Measurements from ENCODE around the gene TXNDC2.

The TXNDC2 gene

DNA sequence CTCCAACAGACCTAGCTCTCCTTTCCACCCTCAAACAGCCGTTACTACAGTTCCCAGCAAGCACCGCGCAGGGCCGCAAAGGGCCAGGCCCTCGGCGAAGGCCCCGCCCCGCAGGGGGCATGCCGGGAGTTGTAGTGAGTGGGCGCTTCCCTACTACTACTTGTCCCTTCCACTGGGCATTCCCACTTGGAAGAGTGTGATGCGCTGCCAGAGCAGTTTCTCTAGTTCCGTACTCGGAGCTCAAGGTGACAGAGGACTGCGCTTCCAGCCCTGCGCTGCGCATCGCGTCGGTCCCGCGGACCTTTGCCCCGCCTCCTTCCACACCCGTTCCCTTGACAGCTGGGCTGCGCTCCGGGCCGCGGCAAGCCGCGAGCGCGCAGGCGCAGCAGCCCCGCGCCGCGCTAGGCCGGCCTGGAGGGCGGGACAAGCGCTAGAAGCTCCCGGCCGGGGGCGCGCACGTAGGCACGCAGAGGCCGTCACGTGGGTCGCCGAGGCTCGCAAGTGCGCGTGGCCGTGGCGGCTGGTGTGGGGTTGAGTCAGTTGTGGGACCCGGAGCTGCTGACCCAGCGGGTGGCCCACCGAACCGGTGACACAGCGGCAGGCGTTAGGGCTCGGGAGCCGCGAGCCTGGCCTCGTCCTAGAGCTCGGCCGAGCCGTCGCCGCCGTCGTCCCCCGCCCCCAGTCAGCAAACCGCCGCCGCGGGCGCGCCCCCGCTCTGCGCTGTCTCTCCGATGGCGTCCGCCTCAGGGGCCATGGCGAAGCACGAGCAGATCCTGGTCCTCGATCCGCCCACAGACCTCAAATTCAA, 28.0 kb downstream of the TXNDC2 start, which contains the start of gene VAPA:
Gene VAPA (plus strand): TSS at position 491 of the 808 bp plus-strand sequence. CDS start 241 bp downstream, at position 732.
- TF ChIP-seq EZH2phosphoT487 (IDR thresholded peaks at IDR 0.05; ENCODE audit: low read depth): no peak
- no peak for TF ChIP-seq CTCF (IDR thresholded peaks at IDR 0.05; ENCODE audit: low read depth, low read length)
- H4K20me1 ChIP-seq (ENCODE audit: insufficient read depth, low read length): peaks cover 38% of the 10 kb centered on the region
- peaks cover 48% of the 10 kb centered on the region for H3K79me2 ChIP-seq (ENCODE audit: low read length)
- H3K36me3 ChIP-seq (replicated peaks; ENCODE audit: low read depth, low read length): no peaks in the 10 kb centered on the region
- peaks cover 9% of the 10 kb centered on the region; the same call in 1 of the 2 replicates for H3K27me3 ChIP-seq (ENCODE audit: low read depth, low read length)
- H3K27ac ChIP-seq (ENCODE audit: low read length): peak within 1 kb of the TSS; percentile 76
- peaks cover 16% of the 10 kb centered on the region for H3K4me1 ChIP-seq (ENCODE audit: low read length)
- peak within 1 kb of the TSS; percentile 96 for H3K4me3 ChIP-seq (ENCODE audit: low read length)
- H3K9me3 ChIP-seq (ENCODE audit: insufficient read depth, low read length): no peaks in the 10 kb centered on the region
- H2AFZ ChIP-seq (ENCODE audit: low read depth, low read length): peak within 1 kb of the TSS; percentile 96
- H3K4me2 ChIP-seq (ENCODE audit: low read length): peak within 1 kb of the TSS; percentile 99
- H3K9ac ChIP-seq (ENCODE audit: low read length): peak within 1 kb of the TSS; percentile 93

DNA sequence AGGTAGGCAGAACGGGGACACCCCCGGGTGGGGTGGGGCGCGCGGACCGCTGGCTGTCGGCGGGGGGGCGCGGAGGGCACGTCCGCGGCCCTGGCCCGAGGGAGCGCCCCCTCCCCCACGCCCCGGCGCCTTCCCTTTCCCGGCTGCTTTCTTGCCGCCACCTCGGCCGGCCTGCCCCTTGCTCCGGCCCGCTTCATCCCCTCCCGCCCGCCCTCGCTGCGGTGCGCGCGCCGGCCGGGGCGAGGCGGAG, 28.5 kb downstream of the TXNDC2 start:
- no peaks in the 10 kb centered on the region for H3K9me3 ChIP-seq (ENCODE audit: insufficient read depth, low read length)
- 0 out of 2 replicates have a peak overlapping the region, but pooled peaks have one; percentile 17 for H2AFZ ChIP-seq (ENCODE audit: low read depth, low read length)
- H3K79me2 ChIP-seq (ENCODE audit: low read length): peaks cover 53% of the 10 kb centered on the region
- H3K4me2 ChIP-seq (ENCODE audit: low read length): peak overlapping the region; percentile 33
- peak overlapping the region; percentile 93 for H3K9ac ChIP-seq (ENCODE audit: low read length)
- peaks cover 44% of the 10 kb centered on the region for H4K20me1 ChIP-seq (ENCODE audit: insufficient read depth, low read length)
- peaks cover 20% of the 10 kb centered on the region for H3K4me1 ChIP-seq (ENCODE audit: low read length)
- H3K4me3 ChIP-seq (ENCODE audit: low read length): peak overlapping the region; percentile 96
- H3K27ac ChIP-seq (ENCODE audit: low read length): peak overlapping the region; percentile 76
- peaks cover 4% of the 10 kb centered on the region; the same call in 1 of the 2 replicates for H3K27me3 ChIP-seq (ENCODE audit: low read depth, low read length)
- no peaks in the 10 kb centered on the region for H3K36me3 ChIP-seq (replicated peaks; ENCODE audit: low read depth, low read length)
- TF ChIP-seq CTCF (IDR thresholded peaks at IDR 0.05; ENCODE audit: low read depth, low read length) (no peak), EZH2phosphoT487 (IDR thresholded peaks at IDR 0.05; ENCODE audit: low read depth) (no peak)

GRCh38 chr18:9914584-9915290, 29.0 kb downstream of the TXNDC2 start:
- Histone ChIP-seq H3K4me2 (ENCODE audit: low read length) (peak overlapping the region; percentile 75), H3K79me2 (ENCODE audit: low read length) (peaks cover 58% of the 10 kb centered on the region), H3K9me3 (ENCODE audit: insufficient read depth, low read length) (no peaks in the 10 kb centered on the region), H3K27ac (ENCODE audit: low read length) (peak overlapping the region; percentile 41), H3K4me1 (ENCODE audit: low read length) (peaks cover 25% of the 10 kb centered on the region), H2AFZ (ENCODE audit: low read depth, low read length) (no peak overlapping the region), H3K4me3 (ENCODE audit: low read length) (peak overlapping the region; percentile 96), H3K36me3 (replicated peaks; ENCODE audit: low read depth, low read length) (no peaks in the 10 kb centered on the region), H3K9ac (ENCODE audit: low read length) (peak overlapping the region; percentile 82), H3K27me3 (ENCODE audit: low read depth, low read length) (no peaks in the 10 kb centered on the region), H4K20me1 (ENCODE audit: insufficient read depth, low read length) (peaks cover 48% of the 10 kb centered on the region)
- no peak for TF ChIP-seq EZH2phosphoT487 (IDR thresholded peaks at IDR 0.05; ENCODE audit: low read depth)
- no peak for TF ChIP-seq CTCF (IDR thresholded peaks at IDR 0.05; ENCODE audit: low read depth, low read length)
